HepG2 (cell line): ENCODE measurements around the gene TPST1. TPM values are rescaled to one million over a fixed set of nuclear protein-coding genes. Genes with fewer than 3 reads are reported as not detected.

ENCODE experiments used
- AFF4 ChIP-seq: sonication (generic); formaldehyde crosslinking; IDR thresholded peaks from 2 replicates; pipeline ENCODE4 v1.4.0; 2020; ENCODE audit warnings: missing genetic modification reagents
- ATF3 ChIP-seq: sonication (generic); formaldehyde crosslinking; IDR thresholded peaks from 2 replicates; pipeline ENCODE4 v1.4.0; 2020; ENCODE audit warnings: missing genetic modification reagents
- CEBPG ChIP-seq: IDR thresholded peaks from 2 replicates; pipeline ENCODE4 v1.6.1; 2016
- CEBPZ ChIP-seq: IDR thresholded peaks from 2 replicates; pipeline ENCODE4 v1.6.1; 2012; ENCODE audit warnings: low read length, improper control_type of control experiment
- CREB1 ChIP-seq, 2 experiments: fragments of 450-650 bp in 1 of 2; IDR thresholded peaks; 2 replicates each; pipeline ENCODE4 v1.6.1; 2016 to 2017; ENCODE audit warnings: control low read depth in 1 of 2, mild to moderate bottlenecking in 1 of 2, missing compliant biosample characterization in 1 of 2, missing genetic modification characterization in 1 of 2
- GLI4 ChIP-seq: sonication (generic); formaldehyde crosslinking; IDR thresholded peaks from 2 replicates; pipeline ENCODE4 v1.5.1; 2020; ENCODE audit warnings: missing genetic modification reagents, mild to moderate bottlenecking, moderate library complexity, borderline replicate concordance
- JARID2 ChIP-seq: sonication (generic); formaldehyde crosslinking; IDR thresholded peaks from 2 replicates; pipeline ENCODE4 v1.8.1; 2023; ENCODE audit warnings: missing genetic modification reagents, inconsistent platforms; ENCODE audit not compliant: insufficient replicate concordance
- NFAT5 ChIP-seq: sonication (generic); formaldehyde crosslinking; IDR thresholded peaks from 2 replicates; pipeline ENCODE4 v1.4.0; 2020; ENCODE audit warnings: missing genetic modification reagents
- ONECUT2 ChIP-seq: sonication (generic); formaldehyde crosslinking; IDR thresholded peaks from 2 replicates; pipeline ENCODE4 v1.4.0; 2020; ENCODE audit warnings: missing genetic modification reagents
- REXO4 ChIP-seq: sonication (generic); formaldehyde crosslinking; IDR thresholded peaks from 2 replicates; pipeline ENCODE4 v1.8.0; 2022; ENCODE audit warnings: missing genetic modification reagents, mild to moderate bottlenecking, borderline replicate concordance
- SRY ChIP-seq: sonication (generic); formaldehyde crosslinking; IDR thresholded peaks from 2 replicates; pipeline ENCODE4 v1.8.0; 2022; ENCODE audit warnings: mild to moderate bottlenecking, missing genetic modification reagents
- ZBTB46 ChIP-seq: sonication (generic); formaldehyde crosslinking; IDR thresholded peaks from 2 replicates; pipeline ENCODE4 v1.4.0; 2020; ENCODE audit warnings: mild to moderate bottlenecking, missing genetic modification reagents, borderline replicate concordance
- polyA plus RNA-seq, 8 experiments: library from polyadenylated mRNA; depleted of rRNA in 3 of 8; stranded (reverse) in 7 of 8; unstranded in 1 of 8; fragments of >200 nt; fragmentation: Illumina TruSeq in 4 of 8; extraction: Trizol in 4 of 8; gene quantifications; 2 replicates each; pipeline versions ENCODE4 v1.2.1 to v1.2.3, GENCODE V29; 2011 to 2016; ENCODE audit warnings: low read depth in 4 of 8, missing spikeins in 1 of 8, mixed read lengths in 1 of 8; ENCODE audit not compliant: insufficient read depth in 1 of 8
- total RNA-seq, 5 experiments: library from RNA; depleted of rRNA; stranded (reverse); fragments of >200 nt; fragmentation: Illumina TruSeq; extraction: Trizol; gene quantifications; 2 replicates each; pipeline ENCODE4 v1.2.3, GENCODE V29; 2016; ENCODE audit warnings: low read depth in 1 of 5

The TPST1 gene
- total and polyA plus RNA-seq, 2 of the 13 experiments (the other 11 are each of a cell fraction or from before 2014, with no cell fraction given): 24.3 to 34.1 TPM

- TF ChIP-seq REXO4 (CRISPR knock-in tag) (no peak), CREB1 (IDR thresholded peaks at IDR 0.05) (peak; percentile 74), CREB1 (CRISPR knock-in tag; IDR thresholded peaks at IDR 0.05) (0 out of 2 replicates have a peak, but pooled peaks have one; percentile 24), ONECUT2 (CRISPR knock-in tag) (no peak), AFF4 (no peak), SRY (CRISPR knock-in tag) (peak; percentile 85; the same call in 1 of the 2 replicates), GLI4 (no peak), CEBPZ (no peak), ATF3 (CRISPR knock-in tag) (0 out of 2 replicates have a peak, but pooled peaks have one; percentile 38), JARID2 (no peak), ZBTB46 (CRISPR knock-in tag) (no peak), NFAT5 (CRISPR knock-in tag) (no peak), CEBPG (no peak)
Measured at GRCh38 chr7:66204822-66205740, at the start of gene TPST1 (continued).
